Neural cell (in vitro differentiated cells): ENCODE data around the gene TBC1D5. TPM values are rescaled to one million over a fixed set of nuclear protein-coding genes. Genes with fewer than 3 reads are reported as not detected.

Source experiments
- H2AFZ ChIP-seq: fragments of 200-600, 300-800 bp; sonication (generic), shearing (Covaris generic); 2 replicates; pipeline ENCODE4 v1.6.0; 2014; ENCODE audit warnings: low read depth, mild to moderate bottlenecking, antibody characterized with exemption, low read length, moderate library complexity
- H3F3A ChIP-seq: fragments of 200-600 bp; shearing (Covaris generic); 2 replicates; pipeline ENCODE4 v1.6.1; 2016; ENCODE audit warnings: mild to moderate bottlenecking, moderate library complexity, mixed read lengths, antibody characterized with exemption, low read length; ENCODE audit not compliant: insufficient read depth, poor library complexity, severe bottlenecking
- H3K27ac ChIP-seq: fragments of 200-600, 300-800 bp; sonication (generic), shearing (Covaris generic); 2 replicates; pipeline ENCODE4 v1.5.1; 2014; ENCODE audit warnings: mild to moderate bottlenecking, low read length, moderate library complexity
- H3K27me3 ChIP-seq: fragments of 300-800, 200-600 bp; sonication (generic), shearing (Covaris generic); 2 replicates; pipeline ENCODE4 v1.6.0; 2014; ENCODE audit warnings: mild to moderate bottlenecking, low read depth, low read length, moderate library complexity; ENCODE audit not compliant: insufficient read depth
- H3K36me3 ChIP-seq: fragments of 300-800, 200-600 bp; sonication (generic), shearing (Covaris generic); 2 replicates; pipeline ENCODE4 v1.5.1; 2014; ENCODE audit warnings: mild to moderate bottlenecking, antibody characterized with exemption, low read length, moderate library complexity; ENCODE audit not compliant: insufficient read depth
- H3K4me2 ChIP-seq: fragments of 300-800, 200-600 bp; sonication (generic), shearing (Covaris generic); 2 replicates; pipeline ENCODE4 v1.6.0; 2014; ENCODE audit warnings: mild to moderate bottlenecking, low read length
- H3K4me3 ChIP-seq: fragments of 300-800, 200-600 bp; sonication (generic), shearing (Covaris generic); 2 replicates; pipeline ENCODE4 v1.5.1; 2014; ENCODE audit warnings: mild to moderate bottlenecking, low read length, moderate library complexity
- H3K79me2 ChIP-seq: fragments of 200-600 bp; shearing (Covaris generic); replicated peaks from 2 replicates; pipeline ENCODE4 v1.6.0; 2014; ENCODE audit warnings: mild to moderate bottlenecking, low read length, moderate library complexity; ENCODE audit not compliant: insufficient read depth
- H3K9ac ChIP-seq: fragments of 300-800, 200-600 bp; sonication (generic), shearing (Covaris generic); 2 replicates; pipeline ENCODE4 v1.6.1; 2016; ENCODE audit warnings: mild to moderate bottlenecking, low read length, mixed read lengths
- H3K9me2 ChIP-seq: fragments of 200-600 bp; shearing (Covaris generic); 2 replicates; pipeline ENCODE4 v1.6.1; 2016; ENCODE audit warnings: mild to moderate bottlenecking, low read length, mixed read lengths; ENCODE audit not compliant: insufficient read depth
- H3K9me3 ChIP-seq: fragments of 200-600, 300-800 bp; sonication (generic), shearing (Covaris generic); 2 replicates; pipeline ENCODE4 v1.6.1; 2016; ENCODE audit warnings: mild to moderate bottlenecking, mixed run types, low read length, moderate library complexity, mixed read lengths
- H4K20me1 ChIP-seq: fragments of 200-600 bp; shearing (Covaris generic); 2 replicates; pipeline ENCODE4 v1.6.1; 2016; ENCODE audit warnings: mild to moderate bottlenecking, mixed run types; ENCODE audit not compliant: insufficient read depth
- CTCF ChIP-seq: fragments of 450-650 bp; IDR thresholded peaks from 2 replicates; pipeline ENCODE4 v1.5.1; 2014; ENCODE audit warnings: antibody characterized with exemption, mild to moderate bottlenecking, moderate library complexity; ENCODE audit not compliant: poor library complexity, severe bottlenecking
- EP300 ChIP-seq: fragments of 450-650 bp; conservative IDR thresholded peaks from 2 replicates; pipeline ENCODE4 v1.6.1; 2014; ENCODE audit warnings: antibody characterized with exemption, mild to moderate bottlenecking, moderate library complexity; ENCODE audit not compliant: poor library complexity, severe bottlenecking
- EZH2 ChIP-seq: fragments of 200-600, 300-800 bp; shearing (Covaris generic), sonication (generic); IDR thresholded peaks from 2 replicates; pipeline ENCODE4 v1.6.1; 2014; ENCODE audit warnings: antibody characterized with exemption, low read length, borderline replicate concordance, mild to moderate bottlenecking; ENCODE audit not compliant: insufficient read depth, poor library complexity, severe bottlenecking
- MXI1 ChIP-seq: fragments of 450-650 bp; conservative IDR thresholded peaks from 2 replicates; pipeline ENCODE4 v1.6.1; 2014; ENCODE audit warnings: antibody characterized with exemption, mild to moderate bottlenecking; ENCODE audit not compliant: poor library complexity, severe bottlenecking
- POLR2AphosphoS5 ChIP-seq: IDR thresholded peaks from 2 replicates; pipeline ENCODE4 v1.6.1; 2012
- RAD21 ChIP-seq: fragments of 450-650 bp; conservative IDR thresholded peaks from 2 replicates; pipeline ENCODE4 v1.6.1; 2014; ENCODE audit warnings: antibody characterized with exemption, mild to moderate bottlenecking, moderate library complexity
- REST ChIP-seq: IDR thresholded peaks from 2 replicates; pipeline ENCODE4 v1.6.1; 2012; ENCODE audit warnings: borderline replicate concordance
- SMC3 ChIP-seq: fragments of 450-650 bp; conservative IDR thresholded peaks from 2 replicates; pipeline ENCODE4 v1.6.1; 2014; ENCODE audit warnings: antibody characterized with exemption, mild to moderate bottlenecking, moderate library complexity; ENCODE audit not compliant: poor library complexity
- TAF1 ChIP-seq: IDR thresholded peaks from 2 replicates; pipeline ENCODE4 v1.6.1; 2012; ENCODE audit warnings: low read depth
- polyA plus RNA-seq: library from polyadenylated mRNA; depleted of rRNA; stranded (reverse); fragments of >200 nt; gene quantifications from 2 replicates; pipeline ENCODE4 v1.2.3, GENCODE V29; 2014

The TBC1D5 gene
- polyA plus RNA-seq, 1 donor from 2014 or later: 28.3 TPM

GRCh38 chr3:17207019-17207418, 535.4 kb downstream of the TBC1D5 start:
- Histone ChIP-seq H3K9me2 (no peaks in the 10 kb centered on the region), H3K27me3 (no peaks in the 10 kb centered on the region), H4K20me1 (no peaks in the 10 kb centered on the region), H3K4me2 (no peak overlapping the region), H3K9ac (no peak overlapping the region), H3K27ac (no peak overlapping the region), H3K4me3 (no peak overlapping the region), H3K79me2 (no peaks in the 10 kb centered on the region), H3K36me3 (no peaks in the 10 kb centered on the region), H3K9me3 (peaks cover 2% of the 10 kb centered on the region), H3F3A (no peaks in the 10 kb centered on the region), H2AFZ (no peak overlapping the region)
- TF ChIP-seq RAD21 (no peak), CTCF (no peak), EZH2 (no peak), SMC3 (no peak), EP300 (no peak), POLR2AphosphoS5 (no peak), TAF1 (no peak), MXI1 (no peak), REST (no peak)

- H3K27me3 ChIP-seq: no peaks in the 10 kb centered on the region
- H3K9ac ChIP-seq: no peak overlapping the region
- H3K4me2 ChIP-seq: no peak overlapping the region
- peaks cover 2% of the 10 kb centered on the region for H3K9me3 ChIP-seq
- TF ChIP-seq POLR2AphosphoS5: no peak
- TF ChIP-seq RAD21: no peak
- TF ChIP-seq EP300: no peak
- TF ChIP-seq REST: no peak
- no peak for TF ChIP-seq SMC3
- no peak for TF ChIP-seq TAF1
- no peak for TF ChIP-seq EZH2
- H3K9me2 ChIP-seq: no peaks in the 10 kb centered on the region
- no peaks in the 10 kb centered on the region for H3F3A ChIP-seq
- no peaks in the 10 kb centered on the region for H4K20me1 ChIP-seq
- no peaks in the 10 kb centered on the region for H3K79me2 ChIP-seq
- no peak overlapping the region for H3K4me3 ChIP-seq
- H3K27ac ChIP-seq: peak overlapping the region; percentile 56
- no peaks in the 10 kb centered on the region for H3K36me3 ChIP-seq
- no peak overlapping the region for H2AFZ ChIP-seq
These were observed 538.3 kb downstream of the TBC1D5 start for GRCh38 chr3:17204049-17204650.
